Large intestine (tissue), 3 donors: ENCODE data around the gene OST4. TPM values are rescaled to one million over a fixed set of nuclear protein-coding genes. Genes with fewer than 3 reads are reported as not detected.
"Not testable (repeated sequence)": the region's sequence is repeated elsewhere in the genome, so short reads cannot be mapped to it uniquely, and the experiment has no call there.

ENCODE experiments used
- DNase-seq, 2 donors: peaks; one replicate each; pipeline versions ENCODE4 v3.0.0 to v3.0.0-alpha.2; 2013
- H3K27ac ChIP-seq: one replicate; pipeline ENCODE4 v1.5.1; 2013; ENCODE audit warnings: low read length
- H3K27me3 ChIP-seq: 2 replicates; pipeline ENCODE4 v1.6.1; 2013; ENCODE audit warnings: low read length; ENCODE audit not compliant: control insufficient read depth, insufficient read depth
- H3K36me3 ChIP-seq: 2 replicates; pipeline ENCODE4 v1.6.1; 2013; ENCODE audit warnings: low read length; ENCODE audit not compliant: control insufficient read depth, insufficient read depth
- H3K4me1 ChIP-seq: one replicate; pipeline ENCODE4 v1.6.1; 2013; ENCODE audit warnings: low read length; ENCODE audit not compliant: control insufficient read depth, insufficient read depth
- H3K4me3 ChIP-seq: one replicate; pipeline ENCODE4 v1.5.1; 2013; ENCODE audit warnings: low read length
- H3K9me3 ChIP-seq: one replicate; pipeline ENCODE4 v1.6.1; 2013; ENCODE audit warnings: mild to moderate bottlenecking, low read depth, low read length, moderate library complexity; ENCODE audit not compliant: control insufficient read depth
- WGBS: methylation state at CpG from one replicate; pipeline ENCODE4 v1.1.5; 2013; ENCODE audit warnings: low lambda C conversion rate; ENCODE audit not compliant: insufficient coverage; 5-methylcytosine and 5-hydroxymethylcytosine counted together
- polyA plus RNA-seq: library from polyadenylated mRNA; unstranded; fragments of 120-200 nt; gene quantifications from one replicate; pipeline ENCODE4 v1.2.1, GENCODE V29; 2013

Gene OST4
- polyA plus RNA-seq, 1 donor, result 313 TPM

- Histone ChIP-seq H3K36me3 (peaks cover 5% of the 10 kb centered on the region), H3K4me3 (peak overlapping the region; percentile 50), H3K27ac (peak overlapping the region; percentile 66), H3K4me1 (peaks cover 7% of the 10 kb centered on the region), H3K27me3 (peaks cover 8% of the 10 kb centered on the region), H3K9me3 (peaks cover 8% of the 10 kb centered on the region)
- DNase-seq, result no peak
- no CpG with 5 or more reads among the region's 14 CpGs for WGBS
These were observed 8.0 kb upstream of the OST4 start for GRCh38 chr2:27079233-27080139.

- H3K36me3 ChIP-seq, result peaks cover 5% of the 10 kb centered on the region
- H3K4me3 ChIP-seq, result peak within 1 kb of the TSS; percentile 50
- peaks cover 8% of the 10 kb centered on the region for H3K27me3 ChIP-seq
- peak within 1 kb of the TSS; percentile 66 for H3K27ac ChIP-seq
- peak; percentile 57 to 67 for DNase-seq
- H3K9me3 ChIP-seq, result peaks cover 8% of the 10 kb centered on the region
- peaks cover 11% of the 10 kb centered on the region for H3K4me1 ChIP-seq
- no CpG with 5 or more reads among the region's 41 CpGs for WGBS
These were observed 7.1 kb upstream of the OST4 start, which contains the start of gene EMILIN1 for GRCh38 chr2:27078267-27079194. TSS of gene EMILIN1 (plus strand) at chr2:27078615. CDS start at chr2:27079066, 451 bp downstream.

GRCh38 chr2:27077231-27077630, 5.8 kb upstream of the OST4 start:
- no peak overlapping the region for H3K4me3 ChIP-seq
- H3K27ac ChIP-seq, result no peak overlapping the region
- DNase-seq, result no peak
- no peaks in the 10 kb centered on the region for H3K36me3 ChIP-seq
- H3K9me3 ChIP-seq, result peaks cover 8% of the 10 kb centered on the region
- 88% methylated on average over 2 of the region's 7 CpGs for WGBS
- H3K27me3 ChIP-seq, result peaks cover 8% of the 10 kb centered on the region
- peaks cover 17% of the 10 kb centered on the region for H3K4me1 ChIP-seq

GRCh38 chr2:27076323-27076722, 4.9 kb upstream of the OST4 start:
- H3K27ac ChIP-seq, result no peak overlapping the region

GRCh38 chr2:27075566-27075871, 4.1 kb upstream of the OST4 start:
- WGBS, result no CpG with 5 or more reads among the region's 6 CpGs

More at GRCh38 chr2:27076323-27076722, 4.9 kb upstream of the OST4 start:
- no peak for DNase-seq
- WGBS, result 70% methylated on average over 2 of the region's 4 CpGs
- no peak overlapping the region for H3K4me3 ChIP-seq
- peaks cover 14% of the 10 kb centered on the region for H3K4me1 ChIP-seq
- peaks cover 8% of the 10 kb centered on the region for H3K9me3 ChIP-seq
- peaks cover 8% of the 10 kb centered on the region for H3K27me3 ChIP-seq
- no peaks in the 10 kb centered on the region for H3K36me3 ChIP-seq

GRCh38 chr2:27074738-27075565, 3.5 kb upstream of the OST4 start:
- no CpG with 5 or more reads among the region's 4 CpGs for WGBS
- Histone ChIP-seq H3K4me3 (no peak overlapping the region), H3K4me1 (peaks cover 21% of the 10 kb centered on the region), H3K27ac (peak overlapping the region; percentile 24), H3K9me3 (peaks cover 8% of the 10 kb centered on the region), H3K36me3 (peaks cover 4% of the 10 kb centered on the region), H3K27me3 (peaks cover 8% of the 10 kb centered on the region)
- DNase-seq, result no peak

More at GRCh38 chr2:27075566-27075871, 4.1 kb upstream of the OST4 start:
- not testable (repeated sequence) for H3K36me3 ChIP-seq, DNase-seq, H3K4me3 ChIP-seq, H3K9me3 ChIP-seq, H3K27me3 ChIP-seq
- Histone ChIP-seq H3K4me1 (peaks cover 15% of the 10 kb centered on the region), H3K27ac (peak overlapping the region; percentile 24)

- H3K9me3 ChIP-seq, result peaks cover 4% of the 10 kb centered on the region
- H3K4me1 ChIP-seq, result peaks cover 27% of the 10 kb centered on the region
- H3K27me3 ChIP-seq, result peaks cover 5% of the 10 kb centered on the region
- peak overlapping the region; percentile 94 for H3K27ac ChIP-seq
- H3K4me3 ChIP-seq, result no peak overlapping the region
- no peak for DNase-seq
- peaks cover 14% of the 10 kb centered on the region for H3K36me3 ChIP-seq
- WGBS, result 100% methylated on average over 1 of the region's 2 CpGs
These were observed 2.3 kb upstream of the OST4 start for GRCh38 chr2:27073782-27074181.

GRCh38 chr2:27072920-27073319, 1.5 kb upstream of the OST4 start:
- Histone ChIP-seq H3K4me1 (peaks cover 27% of the 10 kb centered on the region), H3K27ac (peak overlapping the region; percentile 94)
- no CpG with 5 or more reads among the region's 5 CpGs for WGBS

GRCh38 chr2:27071990-27072830, 756 bp upstream of the OST4 start:
- DNase-seq, result peak; percentile 57 to 73
- Histone ChIP-seq H3K36me3 (peaks cover 30% of the 10 kb centered on the region), H3K4me3 (peak overlapping the region; percentile 84), H3K27ac (peak overlapping the region; percentile 94), H3K27me3 (peaks cover 1% of the 10 kb centered on the region), H3K4me1 (peaks cover 27% of the 10 kb centered on the region), H3K9me3 (no peaks in the 10 kb centered on the region)
- 20% methylated on average over 1 of the region's 34 CpGs for WGBS

More at GRCh38 chr2:27072920-27073319, 1.5 kb upstream of the OST4 start:
- peaks cover 2% of the 10 kb centered on the region for H3K27me3 ChIP-seq
- H3K4me3 ChIP-seq, result no peak overlapping the region
- H3K36me3 ChIP-seq, result peaks cover 23% of the 10 kb centered on the region
- no peak for DNase-seq
- H3K9me3 ChIP-seq, result no peaks in the 10 kb centered on the region
